Measurements from ENCODE around the gene PIGA.

DNA sequence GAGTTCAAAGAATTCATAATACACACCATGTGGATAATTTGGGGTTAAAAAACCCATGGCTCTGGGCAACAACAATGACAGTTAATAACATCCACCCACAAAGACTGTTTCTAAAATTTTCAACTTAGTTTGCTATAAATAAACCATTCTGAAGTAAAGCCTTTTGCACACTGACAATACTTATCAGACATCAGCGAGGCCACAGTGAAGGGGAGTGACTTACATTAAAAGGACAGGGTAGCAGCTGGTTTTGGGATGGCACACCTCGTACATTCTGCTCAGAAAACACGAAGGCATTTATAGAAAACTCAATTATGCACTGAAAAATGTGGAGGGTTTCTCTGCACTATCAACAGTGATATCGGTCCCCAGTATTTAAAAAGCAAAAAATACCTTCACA, 15.0 kb downstream of the PIGA start:
- TF ChIP-seq, protein P1, sequence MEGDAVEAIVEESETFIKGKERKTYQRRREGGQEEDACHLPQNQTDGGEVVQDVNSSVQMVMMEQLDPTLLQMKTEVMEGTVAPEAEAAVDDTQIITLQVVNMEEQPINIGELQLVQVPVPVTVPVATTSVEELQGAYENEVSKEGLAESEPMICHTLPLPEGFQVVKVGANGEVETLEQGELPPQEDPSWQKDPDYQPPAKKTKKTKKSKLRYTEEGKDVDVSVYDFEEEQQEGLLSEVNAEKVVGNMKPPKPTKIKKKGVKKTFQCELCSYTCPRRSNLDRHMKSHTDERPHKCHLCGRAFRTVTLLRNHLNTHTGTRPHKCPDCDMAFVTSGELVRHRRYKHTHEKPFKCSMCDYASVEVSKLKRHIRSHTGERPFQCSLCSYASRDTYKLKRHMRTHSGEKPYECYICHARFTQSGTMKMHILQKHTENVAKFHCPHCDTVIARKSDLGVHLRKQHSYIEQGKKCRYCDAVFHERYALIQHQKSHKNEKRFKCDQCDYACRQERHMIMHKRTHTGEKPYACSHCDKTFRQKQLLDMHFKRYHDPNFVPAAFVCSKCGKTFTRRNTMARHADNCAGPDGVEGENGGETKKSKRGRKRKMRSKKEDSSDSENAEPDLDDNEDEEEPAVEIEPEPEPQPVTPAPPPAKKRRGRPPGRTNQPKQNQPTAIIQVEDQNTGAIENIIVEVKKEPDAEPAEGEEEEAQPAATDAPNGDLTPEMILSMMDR (IDR thresholded peaks at IDR 0.05): no peak
- no peak for TF ChIP-seq POLR2A (IDR thresholded peaks at IDR 0.05)
